GM23338 (cell line): ENCODE measurements around the gene FCHSD2. TPM values are rescaled to one million over a fixed set of nuclear protein-coding genes. Genes with fewer than 3 reads are reported as not detected.

Experiments
- ATAC-seq: fragments of 200-7000 bp; cut with Tn5 transposase; 3 replicates; pipeline ENCODE4 v1.9.1; 2020
- DNase-seq: peaks from one replicate; pipeline ENCODE4 v3.0.0-alpha.2; 2015; ENCODE audit warnings: low spot score
- H2AFZ ChIP-seq: fragments of 200-600 bp; sonication (generic); 2 replicates; pipeline ENCODE4 v1.8.0; 2016; ENCODE audit warnings: antibody characterized with exemption, mild to moderate bottlenecking, moderate library complexity
- H3F3A ChIP-seq: fragments of 200-600 bp; sonication (generic); replicated peaks from 2 replicates; pipeline ENCODE4 v1.8.0; 2017; ENCODE audit warnings: antibody characterized with exemption, mixed run types, low read depth
- H3K27ac ChIP-seq: fragments of 200-600 bp; sonication (generic); 2 replicates; pipeline ENCODE4 v1.6.1; 2016; ENCODE audit warnings: low read depth
- H3K27me3 ChIP-seq: fragments of 200-600 bp; sonication (generic); 2 replicates; pipeline ENCODE4 v1.8.0; 2016; ENCODE audit warnings: mild to moderate bottlenecking, mixed run types, moderate library complexity; ENCODE audit not compliant: insufficient read depth
- H3K36me3 ChIP-seq: fragments of 200-600 bp; sonication (generic); 2 replicates; pipeline ENCODE4 v1.8.0; 2016; ENCODE audit warnings: mild to moderate bottlenecking; ENCODE audit not compliant: insufficient read depth
- H3K4me1 ChIP-seq: fragments of 200-600 bp; sonication (generic); 2 replicates; pipeline ENCODE4 v1.8.0; 2016; ENCODE audit warnings: mild to moderate bottlenecking, moderate library complexity; ENCODE audit not compliant: insufficient read depth
- H3K4me2 ChIP-seq: fragments of 200-600 bp; sonication (generic); 2 replicates; pipeline ENCODE4 v1.7.1; 2017; ENCODE audit warnings: mixed run types
- H3K4me3 ChIP-seq: fragments of 200-600 bp; sonication (generic); 2 replicates; pipeline ENCODE4 v1.6.1; 2016; ENCODE audit warnings: mixed run types
- H3K79me2 ChIP-seq: fragments of 200-600 bp; sonication (generic); replicated peaks from 2 replicates; pipeline ENCODE4 v1.8.0; 2017; ENCODE audit warnings: mild to moderate bottlenecking; ENCODE audit not compliant: insufficient read depth
- H3K9me2 ChIP-seq: fragments of 200-600 bp; sonication (generic); 2 replicates; pipeline ENCODE4 v1.8.0; 2017; ENCODE audit not compliant: insufficient read depth
- H4K20me1 ChIP-seq: fragments of 200-600 bp; sonication (generic); replicated peaks from 2 replicates; pipeline ENCODE4 v1.8.0; 2017; ENCODE audit warnings: mild to moderate bottlenecking; ENCODE audit not compliant: insufficient read depth
- H3K27ac Mint-ChIP-seq: 2 replicates; pipeline ENCODE4 v1.8.0; 2020; ENCODE audit warnings: inconsistent platforms, mild to moderate bottlenecking, moderate library complexity, mixed read lengths
- H3K27me3 Mint-ChIP-seq: 3 replicates; pipeline ENCODE4 v1.8.0; 2022; ENCODE audit warnings: low read depth, mild to moderate bottlenecking, moderate library complexity, mixed read lengths, inconsistent platforms; ENCODE audit not compliant: insufficient read depth, poor library complexity
- H3K36me3 Mint-ChIP-seq: 3 replicates; pipeline ENCODE4 v1.8.0; 2021; ENCODE audit warnings: low read depth, mild to moderate bottlenecking, inconsistent platforms, moderate library complexity, mixed read lengths
- H3K4me1 Mint-ChIP-seq: 3 replicates; pipeline ENCODE4 v1.8.0; 2020; ENCODE audit warnings: mild to moderate bottlenecking, inconsistent platforms, mixed read lengths
- H3K4me3 Mint-ChIP-seq: 3 replicates; pipeline ENCODE4 v1.8.0; 2021; ENCODE audit warnings: moderate library complexity, mild to moderate bottlenecking, inconsistent platforms, mixed read lengths
- H3K9me3 Mint-ChIP-seq: 3 replicates; pipeline ENCODE4 v1.8.0; 2020; ENCODE audit warnings: moderate library complexity, mild to moderate bottlenecking, inconsistent platforms, mixed read lengths
- CREB1 ChIP-seq: fragments of 250-450 bp; sonication (Bioruptor Pico); IDR thresholded peaks from 2 replicates; pipeline ENCODE4 v1.5.0; 2020; ENCODE audit warnings: low read depth, mild to moderate bottlenecking, moderate library complexity
- EZH2 ChIP-seq: fragments of 200-600 bp; sonication (generic); IDR thresholded peaks from one replicate; pipeline ENCODE4 v1.8.0; 2017; ENCODE audit warnings: antibody characterized with exemption, mild to moderate bottlenecking, low read depth; ENCODE audit not compliant: unreplicated experiment
- EZH2phosphoT487 ChIP-seq: fragments of 200-600 bp; sonication (generic); IDR thresholded peaks from one replicate; pipeline ENCODE4 v1.8.1; 2018; ENCODE audit warnings: antibody characterized with exemption; ENCODE audit not compliant: unreplicated experiment
- JUNB ChIP-seq: IDR thresholded peaks from one replicate; pipeline ENCODE4 v1.6.1; 2016; ENCODE audit warnings: antibody characterized with exemption; ENCODE audit not compliant: unreplicated experiment
- NANOG ChIP-seq: IDR thresholded peaks from 2 replicates; pipeline ENCODE4 v1.6.1; 2016; ENCODE audit warnings: antibody characterized with exemption, borderline replicate concordance
- STAT1 ChIP-seq: IDR thresholded peaks from one replicate; pipeline ENCODE4 v1.6.1; 2016; ENCODE audit warnings: antibody characterized with exemption; ENCODE audit not compliant: unreplicated experiment
- ZNF114 ChIP-seq: fragments of 250-450 bp; sonication (Bioruptor Pico); IDR thresholded peaks from 2 replicates; pipeline ENCODE4 v1.5.0; 2020; ENCODE audit warnings: mild to moderate bottlenecking, moderate library complexity
- ZNF331 ChIP-seq: fragments of 250-450 bp; sonication (Bioruptor Pico); IDR thresholded peaks from 2 replicates; pipeline ENCODE4 v1.5.0; 2020; ENCODE audit warnings: low read depth, mild to moderate bottlenecking, moderate library complexity
- polyA plus RNA-seq: library from polyadenylated mRNA; unstranded; fragments of >200 nt; fragmentation: Nextera tagmentation; extraction: Ambion mirVana; gene quantifications from 2 replicates; pipeline ENCODE4 v1.2.1, GENCODE V29; 2016
- total RNA-seq: library from RNA; depleted of rRNA; stranded (reverse); fragments of >200 nt; shearing (Covaris generic); gene quantifications from 2 replicates; pipeline ENCODE4 v1.2.3, GENCODE V29; 2014
- TF ChIP-seq, protein P1 (sequence below), 2 experiments: fragments of 200-600 bp in 1 of 2; sonication (generic) in 1 of 2; conservative IDR thresholded peaks; 2 replicates each; pipeline versions ENCODE4 v1.5.1 to v1.6.1; 2016 to 2017; ENCODE audit warnings: antibody characterized with exemption in 2 of 2, low read depth in 2 of 2, mild to moderate bottlenecking in 2 of 2, moderate library complexity in 1 of 2
- TF ChIP-seq, protein P2 (sequence below): IDR thresholded peaks from one replicate; pipeline ENCODE4 v1.6.1; 2018; ENCODE audit warnings: antibody characterized with exemption; ENCODE audit not compliant: unreplicated experiment
- TF ChIP-seq, protein P3 (sequence below): IDR thresholded peaks from 2 replicates; pipeline ENCODE4 v1.6.1; 2016; ENCODE audit warnings: antibody characterized with exemption

FCHSD2 gene
- total and polyA plus RNA-seq, 2 experiments from 2014 or later, result 3.6 to 5.2 TPM

DNA sequence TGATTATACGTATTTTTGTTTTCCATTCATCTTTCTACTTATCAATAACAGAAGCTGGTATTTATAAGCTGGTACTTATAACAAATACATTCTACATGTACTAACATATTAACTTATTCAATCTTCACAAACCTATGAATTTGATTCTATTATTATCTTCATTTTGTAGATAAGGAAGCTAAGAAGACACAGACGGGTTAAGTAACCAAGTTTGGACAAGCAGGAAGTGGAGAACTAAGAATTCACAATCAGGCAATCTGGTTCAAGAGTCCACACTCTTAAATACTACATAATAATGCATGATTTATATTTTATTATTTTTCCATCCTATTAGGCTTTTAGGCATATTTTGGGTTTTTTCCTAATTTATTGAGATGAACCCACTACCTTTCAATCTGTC lies 25.0 kb downstream of the FCHSD2 start:
- TF ChIP-seq, protein P1, sequence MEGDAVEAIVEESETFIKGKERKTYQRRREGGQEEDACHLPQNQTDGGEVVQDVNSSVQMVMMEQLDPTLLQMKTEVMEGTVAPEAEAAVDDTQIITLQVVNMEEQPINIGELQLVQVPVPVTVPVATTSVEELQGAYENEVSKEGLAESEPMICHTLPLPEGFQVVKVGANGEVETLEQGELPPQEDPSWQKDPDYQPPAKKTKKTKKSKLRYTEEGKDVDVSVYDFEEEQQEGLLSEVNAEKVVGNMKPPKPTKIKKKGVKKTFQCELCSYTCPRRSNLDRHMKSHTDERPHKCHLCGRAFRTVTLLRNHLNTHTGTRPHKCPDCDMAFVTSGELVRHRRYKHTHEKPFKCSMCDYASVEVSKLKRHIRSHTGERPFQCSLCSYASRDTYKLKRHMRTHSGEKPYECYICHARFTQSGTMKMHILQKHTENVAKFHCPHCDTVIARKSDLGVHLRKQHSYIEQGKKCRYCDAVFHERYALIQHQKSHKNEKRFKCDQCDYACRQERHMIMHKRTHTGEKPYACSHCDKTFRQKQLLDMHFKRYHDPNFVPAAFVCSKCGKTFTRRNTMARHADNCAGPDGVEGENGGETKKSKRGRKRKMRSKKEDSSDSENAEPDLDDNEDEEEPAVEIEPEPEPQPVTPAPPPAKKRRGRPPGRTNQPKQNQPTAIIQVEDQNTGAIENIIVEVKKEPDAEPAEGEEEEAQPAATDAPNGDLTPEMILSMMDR (conservative IDR thresholded peaks at IDR 0.05; ENCODE audit: low read depth in 2 of 2), result no peak
- TF ChIP-seq JUNB (no peak), STAT1 (no peak), NANOG (no peak), EZH2phosphoT487 (no peak), CREB1 (no peak), EZH2 (no peak), ZNF114 (CRISPR knock-in tag) (no peak), ZNF331 (no peak)
- TF ChIP-seq, protein P2, sequence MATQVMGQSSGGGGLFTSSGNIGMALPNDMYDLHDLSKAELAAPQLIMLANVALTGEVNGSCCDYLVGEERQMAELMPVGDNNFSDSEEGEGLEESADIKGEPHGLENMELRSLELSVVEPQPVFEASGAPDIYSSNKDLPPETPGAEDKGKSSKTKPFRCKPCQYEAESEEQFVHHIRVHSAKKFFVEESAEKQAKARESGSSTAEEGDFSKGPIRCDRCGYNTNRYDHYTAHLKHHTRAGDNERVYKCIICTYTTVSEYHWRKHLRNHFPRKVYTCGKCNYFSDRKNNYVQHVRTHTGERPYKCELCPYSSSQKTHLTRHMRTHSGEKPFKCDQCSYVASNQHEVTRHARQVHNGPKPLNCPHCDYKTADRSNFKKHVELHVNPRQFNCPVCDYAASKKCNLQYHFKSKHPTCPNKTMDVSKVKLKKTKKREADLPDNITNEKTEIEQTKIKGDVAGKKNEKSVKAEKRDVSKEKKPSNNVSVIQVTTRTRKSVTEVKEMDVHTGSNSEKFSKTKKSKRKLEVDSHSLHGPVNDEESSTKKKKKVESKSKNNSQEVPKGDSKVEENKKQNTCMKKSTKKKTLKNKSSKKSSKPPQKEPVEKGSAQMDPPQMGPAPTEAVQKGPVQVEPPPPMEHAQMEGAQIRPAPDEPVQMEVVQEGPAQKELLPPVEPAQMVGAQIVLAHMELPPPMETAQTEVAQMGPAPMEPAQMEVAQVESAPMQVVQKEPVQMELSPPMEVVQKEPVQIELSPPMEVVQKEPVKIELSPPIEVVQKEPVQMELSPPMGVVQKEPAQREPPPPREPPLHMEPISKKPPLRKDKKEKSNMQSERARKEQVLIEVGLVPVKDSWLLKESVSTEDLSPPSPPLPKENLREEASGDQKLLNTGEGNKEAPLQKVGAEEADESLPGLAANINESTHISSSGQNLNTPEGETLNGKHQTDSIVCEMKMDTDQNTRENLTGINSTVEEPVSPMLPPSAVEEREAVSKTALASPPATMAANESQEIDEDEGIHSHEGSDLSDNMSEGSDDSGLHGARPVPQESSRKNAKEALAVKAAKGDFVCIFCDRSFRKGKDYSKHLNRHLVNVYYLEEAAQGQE, result no peak
- TF ChIP-seq, protein P3, sequence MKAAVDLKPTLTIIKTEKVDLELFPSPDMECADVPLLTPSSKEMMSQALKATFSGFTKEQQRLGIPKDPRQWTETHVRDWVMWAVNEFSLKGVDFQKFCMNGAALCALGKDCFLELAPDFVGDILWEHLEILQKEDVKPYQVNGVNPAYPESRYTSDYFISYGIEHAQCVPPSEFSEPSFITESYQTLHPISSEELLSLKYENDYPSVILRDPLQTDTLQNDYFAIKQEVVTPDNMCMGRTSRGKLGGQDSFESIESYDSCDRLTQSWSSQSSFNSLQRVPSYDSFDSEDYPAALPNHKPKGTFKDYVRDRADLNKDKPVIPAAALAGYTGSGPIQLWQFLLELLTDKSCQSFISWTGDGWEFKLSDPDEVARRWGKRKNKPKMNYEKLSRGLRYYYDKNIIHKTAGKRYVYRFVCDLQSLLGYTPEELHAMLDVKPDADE, result no peak
- Histone ChIP-seq H3K9me2 (no peaks in the 10 kb centered on the region), H3K4me2 (no peak overlapping the region), H4K20me1 (no peaks in the 10 kb centered on the region), H3K4me3 (no peak overlapping the region), H2AFZ (no peak overlapping the region), H3K27me3 (no peaks in the 10 kb centered on the region), H3K79me2 (no peaks in the 10 kb centered on the region), H3K4me1 (no peaks in the 10 kb centered on the region), H3K27ac (no peak overlapping the region), H3F3A (no peaks in the 10 kb centered on the region), H3K36me3 (no peaks in the 10 kb centered on the region)
- ATAC-seq, result no peak
- no peaks in the 10 kb centered on the region for H3K36me3 Mint-ChIP-seq
- DNase-seq, result no peak
- no peak overlapping the region for H3K4me3 Mint-ChIP-seq
- H3K4me1 Mint-ChIP-seq, result peaks cover 4% of the 10 kb centered on the region; the same call in 1 of the 3 replicates
- no peak overlapping the region for H3K27ac Mint-ChIP-seq
- no peaks in the 10 kb centered on the region for H3K27me3 Mint-ChIP-seq
- no peaks in the 10 kb centered on the region for H3K9me3 Mint-ChIP-seq
